OCI-LY3 (cell line): ENCODE measurements around the gene ESRRG.

Experiments used
- H2AFZ ChIP-seq: fragments of 200-600, 300-600 bp; shearing (Covaris generic); 2 replicates; pipeline ENCODE4 v1.6.0; 2014; ENCODE audit warnings: antibody characterized with exemption, low read depth, low read length
- H3K27ac ChIP-seq: fragments of 200-600, 300-600 bp; sonication (generic); 2 replicates; pipeline ENCODE4 v1.5.1; 2014; ENCODE audit warnings: mild to moderate bottlenecking, low read length, moderate library complexity, mixed read lengths
- H3K27me3 ChIP-seq: fragments of 200-600, 300-600 bp; sonication (generic); 2 replicates; pipeline ENCODE4 v1.6.1; 2014; ENCODE audit warnings: low read depth, low read length, mixed read lengths
- H3K36me3 ChIP-seq: fragments of 200-600, 300-600 bp; sonication (generic); replicated peaks from 2 replicates; pipeline ENCODE3; 2014; ENCODE audit warnings: low read depth, low read length, mixed read lengths
- H3K4me1 ChIP-seq: fragments of 300-600, 200-600 bp; sonication (generic); 2 replicates; pipeline ENCODE4 v1.6.1; 2014; ENCODE audit warnings: low read length, mixed read lengths
- H3K4me2 ChIP-seq: fragments of 200-600, 300-600 bp; sonication (generic); 2 replicates; pipeline ENCODE4 v1.6.1; 2014; ENCODE audit warnings: low read length, mixed read lengths
- H3K4me3 ChIP-seq: fragments of 300-600, 200-600 bp; sonication (generic); 2 replicates; pipeline ENCODE4 v1.5.1; 2014; ENCODE audit warnings: antibody characterized with exemption, mild to moderate bottlenecking, low read length, moderate library complexity
- H3K79me2 ChIP-seq: fragments of 300-600, 200-600 bp; shearing (Covaris generic); 2 replicates; pipeline ENCODE4 v1.6.1; 2014; ENCODE audit warnings: mild to moderate bottlenecking, low read length, mixed read lengths
- H3K9ac ChIP-seq: fragments of 300-600, 200-600 bp; shearing (Covaris generic); 2 replicates; pipeline ENCODE4 v1.6.0; 2014; ENCODE audit warnings: mild to moderate bottlenecking, low read length, moderate library complexity
- H3K9me3 ChIP-seq: fragments of 200-600, 300-600 bp; shearing (Covaris generic); 2 replicates; pipeline ENCODE4 v1.6.1; 2014; ENCODE audit warnings: low read length, mixed read lengths; ENCODE audit not compliant: insufficient read depth
- H4K20me1 ChIP-seq: fragments of 200-600, 300-600 bp; sonication (generic); 2 replicates; pipeline ENCODE4 v1.6.1; 2016; ENCODE audit warnings: low read length, mixed read lengths; ENCODE audit not compliant: insufficient read depth
- EZH2phosphoT487 ChIP-seq: fragments of 200-600 bp; shearing (Covaris generic); IDR thresholded peaks from 2 replicates; pipeline ENCODE4 v1.6.1; 2018; ENCODE audit warnings: antibody characterized with exemption, mixed run types, low read depth
- TF ChIP-seq, protein P1 (sequence below): fragments of 200-600, 300-600 bp; sonication (generic); IDR thresholded peaks from 2 replicates; pipeline ENCODE4 v1.5.1; 2014; ENCODE audit warnings: antibody characterized with exemption, low read length, low read depth

The ESRRG gene

DNA sequence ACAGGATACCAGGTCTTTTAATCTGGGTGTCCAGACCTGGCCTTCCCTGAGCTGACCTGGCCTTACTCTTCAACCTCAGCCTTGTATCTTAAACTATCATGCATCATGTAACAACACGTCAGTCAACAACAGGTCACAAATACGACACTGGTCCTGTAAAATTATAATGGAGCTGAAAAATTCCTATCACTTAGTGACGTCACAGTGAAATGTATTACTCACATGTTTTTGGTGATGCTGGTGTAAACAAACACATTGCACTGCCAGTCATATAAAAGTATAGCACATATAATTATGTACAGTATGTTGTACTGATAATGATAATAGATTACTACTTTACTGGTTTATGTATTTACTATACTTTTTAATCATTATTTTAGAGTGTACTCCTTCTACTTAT, 31.5 kb downstream of the ESRRG start:
- Histone ChIP-seq H3K36me3 (no peaks in the 10 kb centered on the region), H3K4me3 (no peak overlapping the region), H3K27ac (no peak overlapping the region), H3K4me1 (no peaks in the 10 kb centered on the region), H3K4me2 (no peak overlapping the region), H3K9ac (no peak overlapping the region), H2AFZ (no peak overlapping the region), H3K79me2 (no peaks in the 10 kb centered on the region), H3K9me3 (no peaks in the 10 kb centered on the region), H4K20me1 (no peaks in the 10 kb centered on the region), H3K27me3 (no peaks in the 10 kb centered on the region)
- TF ChIP-seq, protein P1, sequence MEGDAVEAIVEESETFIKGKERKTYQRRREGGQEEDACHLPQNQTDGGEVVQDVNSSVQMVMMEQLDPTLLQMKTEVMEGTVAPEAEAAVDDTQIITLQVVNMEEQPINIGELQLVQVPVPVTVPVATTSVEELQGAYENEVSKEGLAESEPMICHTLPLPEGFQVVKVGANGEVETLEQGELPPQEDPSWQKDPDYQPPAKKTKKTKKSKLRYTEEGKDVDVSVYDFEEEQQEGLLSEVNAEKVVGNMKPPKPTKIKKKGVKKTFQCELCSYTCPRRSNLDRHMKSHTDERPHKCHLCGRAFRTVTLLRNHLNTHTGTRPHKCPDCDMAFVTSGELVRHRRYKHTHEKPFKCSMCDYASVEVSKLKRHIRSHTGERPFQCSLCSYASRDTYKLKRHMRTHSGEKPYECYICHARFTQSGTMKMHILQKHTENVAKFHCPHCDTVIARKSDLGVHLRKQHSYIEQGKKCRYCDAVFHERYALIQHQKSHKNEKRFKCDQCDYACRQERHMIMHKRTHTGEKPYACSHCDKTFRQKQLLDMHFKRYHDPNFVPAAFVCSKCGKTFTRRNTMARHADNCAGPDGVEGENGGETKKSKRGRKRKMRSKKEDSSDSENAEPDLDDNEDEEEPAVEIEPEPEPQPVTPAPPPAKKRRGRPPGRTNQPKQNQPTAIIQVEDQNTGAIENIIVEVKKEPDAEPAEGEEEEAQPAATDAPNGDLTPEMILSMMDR, result no peak
- TF ChIP-seq EZH2phosphoT487, result no peak

- Histone ChIP-seq H3K4me2 (no peak overlapping the region), H3K36me3 (no peaks in the 10 kb centered on the region), H3K27ac (no peak overlapping the region), H3K79me2 (no peaks in the 10 kb centered on the region), H4K20me1 (no peaks in the 10 kb centered on the region), H3K4me3 (no peak overlapping the region), H3K4me1 (no peaks in the 10 kb centered on the region), H2AFZ (no peak overlapping the region), H3K9me3 (no peaks in the 10 kb centered on the region), H3K27me3 (no peaks in the 10 kb centered on the region), H3K9ac (no peak overlapping the region)
- no peak for TF ChIP-seq EZH2phosphoT487
- TF ChIP-seq, protein P1, result no peak
Measured at GRCh38 chr1:216690603-216691002, 32.6 kb downstream of the ESRRG start.

- Histone ChIP-seq H3K36me3 (no peaks in the 10 kb centered on the region), H3K9ac (no peak overlapping the region), H3K4me3 (no peak overlapping the region), H3K4me1 (no peaks in the 10 kb centered on the region), H3K27me3 (no peaks in the 10 kb centered on the region), H3K4me2 (no peak overlapping the region), H2AFZ (no peak overlapping the region), H3K9me3 (no peaks in the 10 kb centered on the region), H3K79me2 (no peaks in the 10 kb centered on the region), H3K27ac (no peak overlapping the region), H4K20me1 (no peaks in the 10 kb centered on the region)
- no peak for TF ChIP-seq EZH2phosphoT487
- TF ChIP-seq, protein P1, result no peak
Measured at GRCh38 chr1:216688127-216688657, 35.0 kb downstream of the ESRRG start.

GRCh38 chr1:216686860-216687766, 36.1 kb downstream of the ESRRG start:
- Histone ChIP-seq H3K4me1 (no peaks in the 10 kb centered on the region), H3K79me2 (no peaks in the 10 kb centered on the region), H3K27me3 (no peaks in the 10 kb centered on the region), H3K4me3 (no peak overlapping the region), H3K4me2 (no peak overlapping the region), H3K27ac (no peak overlapping the region), H3K9me3 (no peaks in the 10 kb centered on the region), H4K20me1 (no peaks in the 10 kb centered on the region), H3K9ac (no peak overlapping the region), H3K36me3 (no peaks in the 10 kb centered on the region), H2AFZ (no peak overlapping the region)
- no peak for TF ChIP-seq EZH2phosphoT487
- TF ChIP-seq, protein P1, result no peak
